Progenitor cell of endocrine pancreas (in vitro differentiated cells): ENCODE measurements around the gene HTR3C. TPM values are rescaled to one million over a fixed set of nuclear protein-coding genes. Genes with fewer than 3 reads are reported as not detected.
A peak's percentile ranks its signal among the peaks of the same experiment; 100 is the strongest.
"Not testable (repeated sequence)": the region's sequence is repeated elsewhere in the genome, so short reads cannot be mapped to it uniquely, and the experiment has no call there.

ENCODE experiments used
- DNase-seq: peaks from one replicate; pipeline ENCODE4 v3.0.0; 2021; ENCODE audit warnings: low spot score; ENCODE audit not compliant: unreplicated experiment
- H3K27ac Mint-ChIP-seq: 2 replicates; pipeline ENCODE4 v1.8.0; 2021; ENCODE audit warnings: mild to moderate bottlenecking, moderate library complexity, mixed read lengths
- H3K27me3 Mint-ChIP-seq: 2 replicates; pipeline ENCODE4 v1.8.0; 2021; ENCODE audit warnings: mixed read lengths
- H3K36me3 Mint-ChIP-seq: 2 replicates; pipeline ENCODE4 v1.8.0; 2022; ENCODE audit warnings: mixed read lengths; ENCODE audit not compliant: insufficient read depth
- H3K4me1 Mint-ChIP-seq: 2 replicates; pipeline ENCODE4 v1.8.0; 2021; ENCODE audit warnings: low read depth, mixed read lengths
- H3K4me3 Mint-ChIP-seq: 2 replicates; pipeline ENCODE4 v1.8.0; 2021; ENCODE audit warnings: low read depth, mild to moderate bottlenecking, moderate library complexity, mixed read lengths
- H3K9me3 Mint-ChIP-seq: 2 replicates; pipeline ENCODE4 v1.8.0; 2021; ENCODE audit warnings: low read depth, mixed read lengths
- CTCF ChIP-seq: fragments of 200-600 bp; sonication (generic); IDR thresholded peaks from one replicate; pipeline ENCODE4 v1.5.0; 2021; ENCODE audit warnings: antibody characterized with exemption, mild to moderate bottlenecking; ENCODE audit not compliant: unreplicated experiment
- long read RNA-seq: library from polyadenylated mRNA; unstranded; transcript quantifications from one replicate; pipeline ENCODE4 v2.0.0, GENCODE V29; 2020
- total RNA-seq: library from RNA; stranded (reverse); gene quantifications from 2 replicates; pipeline ENCODE4 v1.2.1, GENCODE V29; 2021

HTR3C gene, protein sequence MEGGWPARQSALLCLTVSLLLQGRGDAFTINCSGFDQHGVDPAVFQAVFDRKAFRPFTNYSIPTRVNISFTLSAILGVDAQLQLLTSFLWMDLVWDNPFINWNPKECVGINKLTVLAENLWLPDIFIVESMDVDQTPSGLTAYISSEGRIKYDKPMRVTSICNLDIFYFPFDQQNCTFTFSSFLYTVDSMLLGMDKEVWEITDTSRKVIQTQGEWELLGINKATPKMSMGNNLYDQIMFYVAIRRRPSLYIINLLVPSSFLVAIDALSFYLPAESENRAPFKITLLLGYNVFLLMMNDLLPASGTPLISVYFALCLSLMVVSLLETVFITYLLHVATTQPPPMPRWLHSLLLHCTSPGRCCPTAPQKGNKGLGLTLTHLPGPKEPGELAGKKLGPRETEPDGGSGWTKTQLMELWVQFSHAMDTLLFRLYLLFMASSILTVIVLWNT
- not detected in 2 replicates for total RNA-seq
- long read RNA-seq = 0 reads

GRCh38 chr3:184052767-184053166 lies at the start of gene HTR3C:
TSS of gene HTR3C (plus strand) at chr3:184053047. CDS start at chr3:184053081, 34 bp downstream.
- Mint-ChIP-seq H3K9me3 (no peaks in the 10 kb centered on the region), H3K27ac (no peak within 1 kb of the TSS), H3K4me3 (no peak within 1 kb of the TSS), H3K4me1 (no peaks in the 10 kb centered on the region), H3K27me3 (peaks cover 32% of the 10 kb centered on the region), H3K36me3 (no peaks in the 10 kb centered on the region)
- DNase-seq = no peak
- no peak for TF ChIP-seq CTCF

DNA sequence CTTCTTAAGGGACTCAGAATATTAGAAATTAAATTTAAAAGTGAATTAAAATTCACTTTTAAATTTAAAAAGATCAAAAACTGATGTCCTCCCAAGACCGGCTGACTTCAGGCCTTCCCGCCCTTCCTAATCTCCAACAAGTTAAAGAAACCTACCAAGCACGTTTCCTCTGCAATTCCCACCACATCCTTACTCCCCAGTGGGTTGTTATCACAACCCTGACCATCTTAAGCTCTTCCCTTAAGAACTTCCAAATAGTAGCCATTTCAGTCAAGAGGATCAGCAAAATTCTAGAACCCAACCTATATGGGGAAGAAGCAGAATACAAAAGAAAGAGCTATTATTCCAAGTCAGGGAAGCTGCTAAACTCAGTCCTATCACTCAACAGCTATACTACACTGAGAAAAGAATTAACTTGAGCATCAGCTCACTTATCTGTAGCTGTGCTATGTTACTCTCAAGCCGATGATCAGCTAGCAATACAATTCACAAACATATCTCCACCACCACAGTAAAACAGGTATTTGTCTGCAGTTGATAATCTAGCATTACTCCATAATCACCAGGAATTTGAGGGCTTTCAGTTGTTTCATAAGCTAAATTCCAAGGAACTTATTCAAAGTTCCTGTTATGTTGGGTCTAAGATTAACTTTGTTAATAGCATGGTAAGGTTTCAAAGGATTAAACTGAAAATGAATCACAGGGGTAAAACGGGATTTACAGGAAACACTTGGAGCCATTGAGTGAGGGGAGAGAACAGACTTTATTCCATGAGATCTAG lies 49.5 kb upstream of the HTR3C start:
- Mint-ChIP-seq H3K9me3 (no peaks in the 10 kb centered on the region), H3K27ac (peak overlapping the region; percentile 64), H3K4me3 (no peak overlapping the region), H3K27me3 (no peaks in the 10 kb centered on the region), H3K4me1 (peaks cover 42% of the 10 kb centered on the region), H3K36me3 (peaks cover 17% of the 10 kb centered on the region)
- DNase-seq = no peak
- no peak for TF ChIP-seq CTCF

- Mint-ChIP-seq H3K9me3 (no peaks in the 10 kb centered on the region), H3K27me3 (no peaks in the 10 kb centered on the region), H3K4me3 (no peak overlapping the region), H3K4me1 (peaks cover 42% of the 10 kb centered on the region), H3K27ac (peak overlapping the region; percentile 86), H3K36me3 (peaks cover 17% of the 10 kb centered on the region)
- TF ChIP-seq CTCF = no peak
- no peak for DNase-seq
Measured at GRCh38 chr3:184004476-184004875, 48.4 kb upstream of the HTR3C start.

GRCh38 chr3:184005941-184006507 lies 46.8 kb upstream of the HTR3C start:
- H3K36me3 Mint-ChIP-seq = peaks cover 21% of the 10 kb centered on the region
- H3K4me1 Mint-ChIP-seq = peaks cover 42% of the 10 kb centered on the region
- no peak overlapping the region for H3K4me3 Mint-ChIP-seq
- TF ChIP-seq CTCF = no peak
- no peaks in the 10 kb centered on the region for H3K9me3 Mint-ChIP-seq
- DNase-seq = no peak
- H3K27ac Mint-ChIP-seq = peak overlapping the region; percentile 88
- no peaks in the 10 kb centered on the region for H3K27me3 Mint-ChIP-seq

- Mint-ChIP-seq H3K4me1 (peaks cover 39% of the 10 kb centered on the region), H3K27ac (peak overlapping the region; percentile 81), H3K36me3 (peaks cover 28% of the 10 kb centered on the region)
- H3K9me3 Mint-ChIP-seq, H3K27me3 Mint-ChIP-seq, H3K4me3 Mint-ChIP-seq, DNase-seq: not testable (repeated sequence)
Measured at GRCh38 chr3:184007143-184007813, 45.6 kb upstream of the HTR3C start.
